Measurements from ENCODE around the gene KIZ.

The KIZ gene

GRCh38 chr20:21179757-21180156 lies 53.9 kb downstream of the KIZ start:
- DNase-seq (ENCODE audit: low spot score) = no peak

GRCh38 chr20:21180248-21180647 lies 54.4 kb downstream of the KIZ start:
- DNase-seq (ENCODE audit: low spot score) = no peak

GRCh38 chr20:21181028-21181427 lies 55.1 kb downstream of the KIZ start:
- DNase-seq (ENCODE audit: low spot score) = no peak

- DNase-seq (ENCODE audit: low spot score) = no peak
These were observed 57.1 kb downstream of the KIZ start for GRCh38 chr20:21182832-21183563.

- no peak for DNase-seq (ENCODE audit: low spot score)
These were observed 57.8 kb downstream of the KIZ start for GRCh38 chr20:21183722-21184121.

- DNase-seq (ENCODE audit: low spot score) = no peak
These were observed 58.9 kb downstream of the KIZ start for GRCh38 chr20:21184819-21185218.

GRCh38 chr20:21185849-21186248 lies 60.0 kb downstream of the KIZ start:
- no peak for DNase-seq (ENCODE audit: low spot score)

- DNase-seq (ENCODE audit: low spot score) = no peak
These were observed 64.1 kb downstream of the KIZ start for GRCh38 chr20:21189761-21190523.

- DNase-seq (ENCODE audit: low spot score) = no peak
These were observed 65.0 kb downstream of the KIZ start for GRCh38 chr20:21190869-21191268.

GRCh38 chr20:21191839-21192238 lies 66.0 kb downstream of the KIZ start:
- DNase-seq (ENCODE audit: low spot score) = no peak

GRCh38 chr20:21202259-21202658 lies 76.4 kb downstream of the KIZ start:
- DNase-seq (ENCODE audit: low spot score) = no peak

- no peak for DNase-seq (ENCODE audit: low spot score)
These were observed 77.3 kb downstream of the KIZ start for GRCh38 chr20:21203088-21203656.

GRCh38 chr20:21206584-21206983 lies 80.7 kb downstream of the KIZ start:
- no peak for DNase-seq (ENCODE audit: low spot score)

GRCh38 chr20:21208999-21209398 lies 83.1 kb downstream of the KIZ start:
- DNase-seq (ENCODE audit: low spot score) = no peak

- DNase-seq (ENCODE audit: low spot score) = peak; percentile 11
These were observed 83.8 kb downstream of the KIZ start for GRCh38 chr20:21209668-21210067.

GRCh38 chr20:21213691-21214090 lies 87.8 kb downstream of the KIZ start:
- DNase-seq (ENCODE audit: low spot score) = no peak

GRCh38 chr20:21214431-21214830 lies 88.5 kb downstream of the KIZ start:
- no peak for DNase-seq (ENCODE audit: low spot score)

GRCh38 chr20:21219686-21220085 lies 93.8 kb downstream of the KIZ start:
- DNase-seq (ENCODE audit: low spot score) = no peak

GRCh38 chr20:21224217-21224616 lies 98.3 kb downstream of the KIZ start:
- no peak for DNase-seq (ENCODE audit: low spot score)

- no peak for DNase-seq (ENCODE audit: low spot score)
These were observed 99.5 kb downstream of the KIZ start for GRCh38 chr20:21225215-21225947.

GRCh38 chr20:21228511-21228910 lies 102.6 kb downstream of the KIZ start:
- no peak for DNase-seq (ENCODE audit: low spot score)

GRCh38 chr20:21229163-21229562 lies 103.3 kb downstream of the KIZ start:
- DNase-seq (ENCODE audit: low spot score) = no peak

GRCh38 chr20:21230220-21230619 lies 104.3 kb downstream of the KIZ start:
- DNase-seq (ENCODE audit: low spot score) = no peak

Data from hematopoietic multipotent progenitor cell treated with erythropoietin and hydrocortisone succinate and interleukin-3 and kit ligand, for 17 days (in vitro differentiated cells).